ENCODE data around the gene RGS9. TPM values are rescaled to one million over a fixed set of nuclear protein-coding genes. Genes with fewer than 3 reads are reported as not detected.
"Not testable (repeated sequence)": the region's sequence is repeated elsewhere in the genome, so short reads cannot be mapped to it uniquely, and the experiment has no call there.

The RGS9 gene
- total RNA-seq, 1 donor from 2014 or later = 8.7 TPM

DNA sequence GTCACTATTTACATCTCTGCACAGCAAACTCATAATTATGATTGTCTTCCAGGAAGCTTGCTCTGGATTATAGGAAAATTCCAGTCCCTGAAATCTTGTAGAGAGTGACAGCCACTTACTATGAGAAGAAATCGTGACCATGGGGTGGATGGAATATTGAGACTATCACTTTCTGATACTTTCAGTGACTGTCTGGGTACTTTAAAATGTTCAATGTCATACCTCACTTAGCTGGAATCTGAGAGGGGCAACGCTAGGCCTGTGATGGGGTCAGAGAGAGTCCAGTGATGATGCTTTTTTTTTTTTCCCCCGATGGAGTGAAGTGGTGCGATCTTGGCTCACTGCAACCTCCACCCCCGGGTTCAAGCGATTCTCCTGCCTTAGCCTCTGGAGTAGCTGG, 32.2 kb upstream of the RGS9 start:
- Histone ChIP-seq H3K9me3 (no peaks in the 10 kb centered on the region), H3K27me3 (no peaks in the 10 kb centered on the region), H3K4me3 (no peak overlapping the region), H3K36me3 (no peaks in the 10 kb centered on the region), H3K4me1 (peaks cover 12% of the 10 kb centered on the region), H3K27ac (no peak overlapping the region)
- ATAC-seq (no peak), DNase-seq (no peak)
- TF ChIP-seq, protein P1, sequence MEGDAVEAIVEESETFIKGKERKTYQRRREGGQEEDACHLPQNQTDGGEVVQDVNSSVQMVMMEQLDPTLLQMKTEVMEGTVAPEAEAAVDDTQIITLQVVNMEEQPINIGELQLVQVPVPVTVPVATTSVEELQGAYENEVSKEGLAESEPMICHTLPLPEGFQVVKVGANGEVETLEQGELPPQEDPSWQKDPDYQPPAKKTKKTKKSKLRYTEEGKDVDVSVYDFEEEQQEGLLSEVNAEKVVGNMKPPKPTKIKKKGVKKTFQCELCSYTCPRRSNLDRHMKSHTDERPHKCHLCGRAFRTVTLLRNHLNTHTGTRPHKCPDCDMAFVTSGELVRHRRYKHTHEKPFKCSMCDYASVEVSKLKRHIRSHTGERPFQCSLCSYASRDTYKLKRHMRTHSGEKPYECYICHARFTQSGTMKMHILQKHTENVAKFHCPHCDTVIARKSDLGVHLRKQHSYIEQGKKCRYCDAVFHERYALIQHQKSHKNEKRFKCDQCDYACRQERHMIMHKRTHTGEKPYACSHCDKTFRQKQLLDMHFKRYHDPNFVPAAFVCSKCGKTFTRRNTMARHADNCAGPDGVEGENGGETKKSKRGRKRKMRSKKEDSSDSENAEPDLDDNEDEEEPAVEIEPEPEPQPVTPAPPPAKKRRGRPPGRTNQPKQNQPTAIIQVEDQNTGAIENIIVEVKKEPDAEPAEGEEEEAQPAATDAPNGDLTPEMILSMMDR (IDR thresholded peaks at IDR 0.05) = no peak
- intact Hi-C loops (cut with DNase I) = no loop called here

DNA sequence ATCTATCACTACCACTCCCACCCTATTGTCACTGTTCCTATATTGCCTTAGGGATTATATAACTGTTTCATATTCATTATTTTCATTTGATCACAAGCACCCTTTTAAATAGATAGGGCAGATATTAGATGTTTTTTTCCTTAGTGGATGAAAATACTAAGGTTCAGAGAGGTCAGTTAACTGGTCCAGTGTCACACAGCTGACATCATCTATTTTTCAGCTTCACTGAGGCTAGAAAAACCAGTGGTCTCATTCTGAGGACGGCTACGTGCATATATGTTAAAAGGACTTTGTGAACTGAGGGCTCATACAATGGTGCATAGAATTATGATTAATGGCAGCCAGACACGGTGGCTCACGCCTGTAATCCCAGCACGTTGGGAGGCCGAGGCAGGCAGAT, 29.0 kb upstream of the RGS9 start:
- DNase-seq (no peak), ATAC-seq (no peak)
- intact Hi-C loops (cut with DNase I) = no loop called here
- Histone ChIP-seq H3K27me3 (no peaks in the 10 kb centered on the region), H3K4me1 (peaks cover 10% of the 10 kb centered on the region), H3K36me3 (no peaks in the 10 kb centered on the region), H3K4me3 (no peak overlapping the region), H3K27ac (no peak overlapping the region), H3K9me3 (no peaks in the 10 kb centered on the region)
- TF ChIP-seq, protein P1 (IDR thresholded peaks at IDR 0.05) = no peak

DNA sequence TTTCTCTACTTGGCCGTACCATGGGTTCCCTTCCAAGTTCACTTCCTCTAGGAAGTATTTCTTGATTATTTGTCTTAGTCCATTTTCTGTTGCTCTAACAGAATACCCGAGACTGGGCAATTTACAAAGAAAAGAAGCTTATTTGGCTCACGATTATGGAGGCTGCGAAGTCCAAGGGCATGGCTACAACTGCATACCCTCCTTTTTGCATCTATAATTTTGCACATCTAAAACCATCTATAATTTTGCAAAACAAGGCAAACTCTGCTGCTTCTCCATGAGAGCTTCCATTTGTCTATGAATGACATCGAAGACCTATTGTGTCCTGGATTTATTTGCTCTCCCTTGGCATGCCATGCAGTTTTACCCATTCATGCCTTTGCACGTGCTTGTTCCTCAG, 27.6 kb upstream of the RGS9 start:
- DNase-seq (no peak), ATAC-seq (no peak)
- H3K9me3 ChIP-seq = no peaks in the 10 kb centered on the region
- intact Hi-C loops (cut with DNase I) = no loop called here
- no peak overlapping the region for H3K4me3 ChIP-seq
- H3K27me3 ChIP-seq = no peaks in the 10 kb centered on the region
- peaks cover 10% of the 10 kb centered on the region for H3K4me1 ChIP-seq
- TF ChIP-seq, protein P1 (IDR thresholded peaks at IDR 0.05) = no peak
- H3K27ac ChIP-seq = no peak overlapping the region
- H3K36me3 ChIP-seq = no peaks in the 10 kb centered on the region

DNA sequence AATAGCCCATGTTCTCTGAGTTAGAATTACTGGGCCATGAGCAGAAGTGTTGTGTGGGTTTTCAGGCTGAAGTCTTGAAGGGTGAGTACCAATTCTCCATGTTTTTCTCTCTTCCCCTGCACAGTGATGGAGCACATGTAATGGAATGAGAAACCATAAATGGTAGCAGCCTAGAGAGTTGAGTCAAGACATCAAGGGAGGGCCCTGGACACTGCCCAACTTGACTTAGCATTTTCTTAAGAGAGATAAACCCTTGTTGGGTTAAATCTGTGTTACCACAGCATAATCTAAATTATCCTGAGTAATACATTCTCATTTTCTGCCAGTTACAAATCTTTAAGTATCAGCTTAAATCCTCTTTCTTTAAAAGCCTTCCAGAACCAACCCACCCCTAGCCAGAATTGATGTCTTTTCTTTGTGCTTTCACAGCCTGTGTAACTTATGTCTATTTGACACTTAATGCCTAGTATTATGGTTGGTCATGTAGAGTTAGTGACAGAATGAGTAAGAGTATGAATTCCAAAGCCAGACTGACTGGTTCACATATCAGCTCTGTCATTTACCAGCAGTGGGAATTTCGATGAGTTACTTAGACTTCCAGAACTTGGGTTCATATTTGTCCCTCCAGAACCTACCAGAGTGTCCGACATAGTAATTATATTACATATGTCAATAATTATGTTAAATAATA, 27.0 kb upstream of the RGS9 start:
- intact Hi-C loops (cut with DNase I) = no loop called here
- H3K4me3 ChIP-seq = no peak overlapping the region
- H3K27ac ChIP-seq = no peak overlapping the region
- TF ChIP-seq, protein P1 (IDR thresholded peaks at IDR 0.05) = no peak
- no peak for DNase-seq
- no peaks in the 10 kb centered on the region for H3K27me3 ChIP-seq
- no peaks in the 10 kb centered on the region for H3K36me3 ChIP-seq
- no peaks in the 10 kb centered on the region for H3K9me3 ChIP-seq
- no peak for ATAC-seq
- peaks cover 10% of the 10 kb centered on the region for H3K4me1 ChIP-seq

DNA sequence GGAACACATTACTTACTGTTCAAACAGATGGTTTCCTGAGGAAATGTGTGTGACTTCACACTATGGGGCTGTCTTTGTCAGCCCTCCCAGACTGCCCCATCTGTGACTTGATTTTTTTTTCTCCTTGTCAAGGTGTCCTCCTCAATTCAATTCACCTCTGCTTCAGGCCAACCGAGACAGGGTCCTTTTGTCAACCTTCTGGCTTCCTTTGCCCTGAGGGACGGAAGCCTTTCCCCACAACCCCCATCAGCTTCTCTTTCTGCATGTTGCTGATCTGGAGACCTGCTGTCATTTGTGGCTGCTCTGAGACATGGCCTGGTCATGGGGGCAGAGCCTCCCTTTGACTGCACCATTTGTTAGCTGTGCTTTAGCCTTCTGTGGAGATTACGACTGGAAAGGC, 21.3 kb upstream of the RGS9 start:
- TF ChIP-seq, protein P1 (IDR thresholded peaks at IDR 0.05) = no peak
- Histone ChIP-seq H3K27ac (no peak overlapping the region), H3K4me3 (no peak overlapping the region), H3K36me3 (no peaks in the 10 kb centered on the region), H3K27me3 (no peaks in the 10 kb centered on the region), H3K4me1 (no peaks in the 10 kb centered on the region), H3K9me3 (no peaks in the 10 kb centered on the region)
- ATAC-seq (no peak), DNase-seq (no peak)
- intact Hi-C loops (cut with DNase I) = no loop called here

DNA sequence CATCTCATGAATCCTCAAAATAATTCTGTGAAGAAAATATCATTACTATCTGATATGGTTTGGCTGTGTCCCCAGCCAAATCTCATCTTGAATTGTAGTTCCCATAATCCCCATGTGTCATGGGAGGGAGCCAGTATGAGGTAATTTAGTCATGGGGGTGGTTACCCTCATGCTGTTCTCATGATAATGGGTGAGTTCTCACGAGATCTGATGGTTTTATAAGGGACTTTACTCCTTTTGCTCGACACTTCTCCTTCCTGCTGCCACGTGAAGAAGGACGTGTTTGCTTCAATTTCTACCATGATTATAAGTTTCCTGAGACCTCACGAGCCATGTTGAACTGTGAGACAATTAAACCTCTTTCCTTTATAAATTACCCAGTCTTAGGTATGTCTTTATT, 20.7 kb upstream of the RGS9 start:
- H3K9me3 ChIP-seq; H3K4me1 ChIP-seq; H3K36me3 ChIP-seq; ATAC-seq; H3K27me3 ChIP-seq; H3K27ac ChIP-seq; intact Hi-C loops (cut with DNase I); DNase-seq; H3K4me3 ChIP-seq: not testable (repeated sequence)
